HCT116 (cell line): ENCODE results near the gene FBXO8. TPM values are rescaled to one million over a fixed set of nuclear protein-coding genes. Genes with fewer than 3 reads are reported as not detected.

ENCODE experiments used
- ATAC-seq: fragments of 200-7000 bp; cut with Tn5 transposase; 2 replicates; pipeline ENCODE4 v1.9.1; 2020; ENCODE audit warnings: mild to moderate bottlenecking, moderate library complexity
- BruUV-seq: library from RNA; stranded (reverse); fragments of 400-500 nt; replicated peaks from 2 replicates; lab custom pipeline; 2021; lab: Mats Ljungman, UMichigan
- CTCF ChIA-PET: fragments of 300-600 bp; sonication (Branson Sonifier 250); formaldehyde crosslinking; loops from one replicate; lab custom pipeline; 2021; ENCODE audit warnings: antibody characterized with exemption; lab: Charles Lee
- POLR2A ChIA-PET: fragments of 300-600, 350-600 bp; sonication (Branson Sonifier 250); formaldehyde crosslinking; loops from one replicate; lab custom pipeline; 2021; ENCODE audit warnings: antibody characterized with exemption; lab: Charles Lee
- RAD21 ChIA-PET, 2 experiments: fragments of 300-600 bp; sonication (Branson Sonifier 250); formaldehyde crosslinking; loops; one replicate each; lab custom pipeline; 2023; ENCODE audit warnings: low total read pairs in 2 of 2; ENCODE audit not compliant: uncharacterized antibody in 2 of 2, unreplicated experiment in 2 of 2, low non-redundant PET in 1 of 2; lab: Charles Lee
- DNase-seq: peaks from one replicate; pipeline ENCODE4 v3.0.0-alpha.2; 2010; ENCODE audit warnings: low read depth, low spot score
- H2AFZ ChIP-seq: fragments of 200-600 bp; shearing (Covaris generic), sonication (generic); 2 replicates; pipeline ENCODE4 v1.6.1; 2017; ENCODE audit warnings: low read depth, mixed run types, mixed read lengths, antibody characterized with exemption, low read length; ENCODE audit not compliant: poor library complexity, severe bottlenecking
- H3K27ac ChIP-seq: 2 replicates; pipeline ENCODE4 v1.5.1; 2012; ENCODE audit warnings: low read depth, low read length
- H3K27me3 ChIP-seq: fragments of 200-600 bp; sonication (generic); 2 replicates; pipeline ENCODE4 v1.6.1; 2016; ENCODE audit warnings: mixed run types, low read length, mixed read lengths; ENCODE audit not compliant: insufficient read depth
- H3K36me3 ChIP-seq, 2 experiments: fragments of 200-500 bp in 1 of 2; fragments of 200-600 bp in 1 of 2; sonication (Bioruptor generic) in 1 of 2; sonication (generic) in 1 of 2; 2 replicates each; pipeline versions ENCODE4 v1.5.1 to v1.6.1; 2014 to 2016; ENCODE audit warnings: low read length in 2 of 2, inconsistent platforms in 1 of 2, mixed read lengths in 1 of 2, mixed run types in 1 of 2; ENCODE audit not compliant: insufficient read depth in 2 of 2, control insufficient read depth in 1 of 2
- H3K4me1 ChIP-seq, 2 experiments: fragments of 200-600 bp in 1 of 2; sonication (generic) in 1 of 2; 2 replicates each; pipeline versions ENCODE4 v1.5.1 to v1.6.1; 2012 to 2017; ENCODE audit warnings: low read length in 2 of 2, inconsistent platforms in 1 of 2, mild to moderate bottlenecking in 1 of 2, mixed read lengths in 1 of 2, mixed run types in 1 of 2, moderate library complexity in 1 of 2; ENCODE audit not compliant: insufficient read depth in 2 of 2, control insufficient read depth in 1 of 2
- H3K4me2 ChIP-seq: fragments of 200-600 bp; sonication (generic); 2 replicates; pipeline ENCODE4 v1.6.1; 2017; ENCODE audit warnings: mixed run types, low read length, mixed read lengths
- H3K4me3 ChIP-seq, 2 experiments: fragments of 200-600 bp in 1 of 2; sonication (generic) in 1 of 2; replicated peaks in 1 of 2; 2 replicates each; pipeline ENCODE4 v1.5.1; 2011 to 2016; ENCODE audit warnings: low read length in 2 of 2, control low read depth in 1 of 2, low read depth in 1 of 2, mild to moderate bottlenecking in 1 of 2, mixed read lengths in 1 of 2, mixed run types in 1 of 2
- H3K79me2 ChIP-seq: fragments of 200-600 bp; sonication (generic); 2 replicates; pipeline ENCODE4 v1.6.1; 2017; ENCODE audit warnings: mild to moderate bottlenecking, mixed run types, low read length, moderate library complexity, mixed read lengths; ENCODE audit not compliant: insufficient read depth
- H3K9ac ChIP-seq: fragments of 200-600 bp; sonication (generic); 2 replicates; pipeline ENCODE4 v1.6.1; 2016; ENCODE audit warnings: low read length, mixed read lengths
- H3K9me2 ChIP-seq: fragments of 200-600 bp; sonication (generic), shearing (Covaris generic); 2 replicates; pipeline ENCODE4 v1.6.1; 2017; ENCODE audit warnings: mixed run types, mild to moderate bottlenecking, moderate library complexity; ENCODE audit not compliant: insufficient read depth
- H3K9me3 ChIP-seq, 2 experiments: fragments of 200-500 bp in 1 of 2; fragments of 200-600 bp in 1 of 2; sonication (Bioruptor generic) in 1 of 2; sonication (generic) in 1 of 2; 2 replicates each; pipeline ENCODE4 v1.6.1; 2014 to 2017; ENCODE audit warnings: low read length in 2 of 2, mixed read lengths in 2 of 2, inconsistent platforms in 1 of 2, low read depth in 1 of 2, mild to moderate bottlenecking in 1 of 2, mixed run types in 1 of 2, moderate library complexity in 1 of 2; ENCODE audit not compliant: control insufficient read depth in 1 of 2, insufficient read depth in 1 of 2
- H4K20me1 ChIP-seq: fragments of 200-600 bp; sonication (generic), shearing (Covaris generic); 2 replicates; pipeline ENCODE4 v1.6.1; 2017; ENCODE audit warnings: mixed run types, mild to moderate bottlenecking, moderate library complexity; ENCODE audit not compliant: insufficient read depth
- ATF3 ChIP-seq: IDR thresholded peaks from 2 replicates; pipeline ENCODE4 v1.6.1; 2012
- CBX3 ChIP-seq: IDR thresholded peaks from 2 replicates; pipeline ENCODE4 v1.6.1; 2012; ENCODE audit warnings: low read depth
- EGR1 ChIP-seq: IDR thresholded peaks from 2 replicates; pipeline ENCODE4 v1.6.1; 2012; ENCODE audit warnings: low read depth
- SP1 ChIP-seq: IDR thresholded peaks from 2 replicates; pipeline ENCODE4 v1.6.1; 2012; ENCODE audit warnings: low read depth
- ZBTB33 ChIP-seq: IDR thresholded peaks from 2 replicates; pipeline ENCODE4 v1.6.1; 2011; ENCODE audit warnings: mild to moderate bottlenecking, low read length, moderate library complexity; ENCODE audit not compliant: insufficient replicate concordance; ENCODE audit errors: extremely low read depth
- ZNF274 ChIP-seq: fragments of 200-500 bp; sonication (Bioruptor generic); IDR thresholded peaks from 2 replicates; pipeline ENCODE4 v1.6.1; 2014; ENCODE audit warnings: mild to moderate bottlenecking, low read depth, low read length, inconsistent platforms
- intact Hi-C: fragments of 100-400 bp; cut with micrococcal nuclease; formaldehyde crosslinking; loops from 2 replicates; pipeline ENCODE4 v1.10.0; 2022
- total RNA-seq: library from RNA; stranded (reverse); gene quantifications from one replicate; pipeline ENCODE4 v1.2.1, GENCODE V29; 2021; ENCODE audit not compliant: unreplicated experiment

Gene FBXO8
- total RNA-seq, 1 experiment from 2014 or later = 13.0 TPM

DNA sequence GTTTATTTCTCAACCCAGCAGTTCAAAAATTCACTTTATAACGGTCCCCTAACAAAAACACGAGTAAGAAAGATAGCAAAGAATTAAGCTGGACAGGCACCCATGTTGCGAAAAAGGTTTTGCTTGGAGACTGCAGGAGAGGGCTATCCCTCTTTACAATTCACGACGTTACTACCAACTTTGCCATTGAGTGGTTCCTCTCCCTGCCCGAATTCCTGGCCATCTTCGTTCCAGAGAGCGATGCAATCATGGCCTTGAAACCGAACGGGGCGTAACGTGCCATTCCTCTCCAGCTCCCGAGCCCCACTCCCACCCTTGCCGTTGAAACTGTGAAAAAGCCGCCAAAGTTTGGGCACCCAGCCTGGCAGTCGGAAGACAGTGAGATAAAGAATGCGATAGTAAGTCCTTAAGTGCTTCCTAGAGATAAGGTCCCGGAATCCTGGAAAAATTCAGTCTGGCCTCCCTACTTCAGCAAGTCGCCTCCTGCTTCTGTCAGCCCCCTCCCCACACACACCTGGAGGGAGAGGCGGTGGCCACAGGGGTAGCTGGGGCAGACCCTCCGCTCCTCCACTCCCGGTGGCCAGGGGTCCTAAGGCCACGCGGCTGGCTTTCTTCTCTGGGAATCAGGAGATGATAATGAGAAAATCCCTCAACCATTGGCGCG, 65.2 kb downstream of the FBXO8 start:
- DNase-seq (no peak), ATAC-seq (no peak)
- Histone ChIP-seq H3K79me2 (no peaks in the 10 kb centered on the region), H3K9ac (no peak overlapping the region), H3K27ac (no peak overlapping the region), H3K4me1 (no peaks in the 10 kb centered on the region), H3K4me2 (no peak overlapping the region), H2AFZ (no peak overlapping the region), H3K4me3 (no peak overlapping the region), H3K27me3 (no peaks in the 10 kb centered on the region), H4K20me1 (no peaks in the 10 kb centered on the region), H3K9me3 (no peaks in the 10 kb centered on the region), H3K36me3 (no peaks in the 10 kb centered on the region), H3K9me2 (no peaks in the 10 kb centered on the region)
- RAD21 ChIA-PET = no interaction called here
- intact Hi-C loops = no loop called here
- POLR2A ChIA-PET = no interaction called here
- TF ChIP-seq CBX3 = no peak
- TF ChIP-seq ZNF274 = no peak
- no peak for TF ChIP-seq ZBTB33
- TF ChIP-seq ATF3 = no peak
- no peak for TF ChIP-seq SP1
- TF ChIP-seq EGR1 = no peak
- CTCF ChIA-PET = no interaction called here
- no TSS peak for BruUV-seq
